ENCODE data around the gene CD74.

The CD74 gene

GRCh38 chr5:150409638-150410523, 2.8 kb downstream of the CD74 start:
- no peak for DNase-seq (ENCODE audit: low read depth in 2 of 2)

DNA sequence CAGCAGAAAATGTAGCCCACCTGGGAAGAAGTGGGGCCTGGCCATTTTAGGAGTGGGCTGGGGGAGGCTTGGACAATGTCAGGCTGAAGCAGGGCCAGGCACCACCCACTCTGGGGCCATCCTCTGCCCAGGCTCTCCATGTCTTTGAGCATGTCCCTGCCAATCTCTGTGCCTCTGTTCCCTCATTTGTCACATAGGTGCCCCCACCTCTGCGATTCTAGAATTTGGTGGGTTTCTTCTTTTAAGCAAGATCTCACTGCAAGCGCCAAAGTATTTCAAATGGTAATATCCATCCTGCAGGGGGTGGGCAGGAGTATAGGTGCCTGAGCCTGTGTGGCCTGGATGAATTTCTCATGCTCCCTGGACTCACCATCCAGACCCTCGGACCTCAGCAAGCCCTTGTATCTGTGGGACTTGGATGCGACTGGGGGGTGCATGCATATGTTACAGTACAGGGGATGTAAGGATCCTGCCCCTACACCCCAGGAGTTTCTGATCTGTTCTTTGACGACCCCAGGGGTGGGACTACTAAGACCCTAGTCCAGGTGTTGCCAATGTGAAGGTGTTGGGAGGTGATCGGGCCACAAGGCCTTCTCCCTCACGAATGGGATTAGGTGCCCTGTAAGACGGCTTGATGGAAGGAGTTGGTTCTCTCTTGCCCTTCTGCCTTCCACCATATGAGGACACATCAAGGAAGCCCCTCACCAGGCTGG, 4.3 kb downstream of the CD74 start:
- DNase-seq (ENCODE audit: low read depth in 2 of 2), result no peak

DNA sequence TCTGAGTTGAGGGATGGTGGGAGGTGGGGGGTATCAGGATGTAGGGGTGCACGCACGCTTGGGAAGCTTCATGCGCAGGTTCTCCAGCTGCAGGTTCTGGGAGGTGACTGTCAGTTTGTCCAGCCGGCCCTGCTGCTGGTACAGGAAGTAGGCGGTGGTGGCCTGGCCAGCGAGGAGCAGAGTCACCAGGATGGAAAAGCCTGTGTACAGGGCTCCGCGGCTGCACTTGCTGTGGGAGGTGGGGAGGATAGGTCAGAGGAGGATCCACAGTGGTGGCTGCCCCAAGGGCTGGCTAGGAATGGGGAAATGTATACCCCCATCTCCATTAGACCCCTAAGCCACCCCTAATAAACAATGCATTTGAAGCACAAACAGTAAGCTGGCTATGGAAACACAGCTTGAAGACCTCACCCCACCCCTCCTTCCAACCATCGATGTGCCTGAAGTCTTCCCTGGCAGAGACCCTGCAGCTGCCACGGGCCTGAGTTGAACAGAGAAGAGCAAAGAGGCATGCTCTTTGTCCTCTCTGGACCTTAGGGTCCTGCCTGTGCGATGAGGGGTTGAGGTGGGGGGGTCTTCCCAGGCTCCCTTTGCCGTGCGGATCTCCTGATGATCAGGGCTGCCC, 5.5 kb downstream of the CD74 start:
- no peak for DNase-seq (ENCODE audit: low read depth in 2 of 2)

- DNase-seq (ENCODE audit: low read depth in 2 of 2), result no peak
Measured at GRCh38 chr5:150406723-150407095, 6.0 kb downstream of the CD74 start.

DNA sequence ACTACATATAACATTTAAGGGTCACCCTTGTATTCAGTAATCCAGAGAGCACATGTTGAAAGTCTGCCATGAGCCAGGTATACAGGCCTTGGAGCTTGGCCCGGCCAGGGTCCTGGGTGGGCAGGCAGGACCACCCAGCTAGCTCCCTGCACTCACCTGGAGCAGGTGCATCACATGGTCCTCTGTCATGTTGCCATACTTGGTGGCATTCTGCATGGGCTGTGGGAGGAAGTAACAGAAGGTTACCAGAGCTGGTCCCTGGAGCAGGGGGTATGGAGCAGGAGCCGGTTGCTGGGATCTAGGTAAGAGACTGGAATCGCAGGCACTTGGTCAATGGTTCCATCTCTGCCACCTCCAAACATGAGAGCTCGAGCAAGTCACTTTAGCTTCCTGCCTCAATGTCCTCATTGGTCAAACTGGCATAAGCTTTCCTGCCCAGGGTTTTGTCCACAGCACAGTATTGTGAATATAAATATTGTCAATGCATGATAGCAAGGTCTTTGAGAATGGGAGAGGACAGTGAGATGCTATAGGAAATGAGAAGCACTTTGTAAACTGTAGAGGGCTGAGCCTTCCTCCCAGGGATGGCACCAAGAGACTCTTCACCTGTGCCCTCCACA, 6.5 kb downstream of the CD74 start:
- no peak for DNase-seq (ENCODE audit: low read depth in 2 of 2)

GRCh38 chr5:150404941-150405816, 7.5 kb downstream of the CD74 start:
- DNase-seq (ENCODE audit: low read depth in 2 of 2), result no peak

GRCh38 chr5:150404535-150404934, 8.2 kb downstream of the CD74 start:
- DNase-seq (ENCODE audit: low read depth in 2 of 2), result no peak

DNA sequence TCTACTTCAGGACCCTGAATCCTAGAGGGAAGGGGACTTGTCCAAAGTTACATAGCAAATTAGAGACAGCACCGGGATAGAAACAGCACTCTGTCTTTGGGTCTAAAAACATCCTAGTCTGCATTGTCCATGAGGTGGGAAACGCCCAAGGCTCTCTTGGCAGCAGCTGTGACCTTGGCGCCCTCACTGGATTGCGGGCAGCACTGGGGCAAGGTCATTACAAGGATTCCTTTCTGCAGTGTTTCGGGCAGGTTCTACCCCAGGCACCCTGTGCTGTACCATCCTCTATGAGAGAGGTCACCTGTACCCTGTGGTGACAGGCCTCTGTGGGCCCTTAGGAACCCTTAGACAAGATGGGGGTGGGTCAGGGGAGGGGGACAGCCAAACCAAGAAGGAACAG, 8.6 kb downstream of the CD74 start:
- no peak for DNase-seq (ENCODE audit: low read depth in 2 of 2)

- DNase-seq (ENCODE audit: low read depth in 2 of 2), result no peak
Measured at GRCh38 chr5:150402901-150403342, 9.8 kb downstream of the CD74 start.

DNA sequence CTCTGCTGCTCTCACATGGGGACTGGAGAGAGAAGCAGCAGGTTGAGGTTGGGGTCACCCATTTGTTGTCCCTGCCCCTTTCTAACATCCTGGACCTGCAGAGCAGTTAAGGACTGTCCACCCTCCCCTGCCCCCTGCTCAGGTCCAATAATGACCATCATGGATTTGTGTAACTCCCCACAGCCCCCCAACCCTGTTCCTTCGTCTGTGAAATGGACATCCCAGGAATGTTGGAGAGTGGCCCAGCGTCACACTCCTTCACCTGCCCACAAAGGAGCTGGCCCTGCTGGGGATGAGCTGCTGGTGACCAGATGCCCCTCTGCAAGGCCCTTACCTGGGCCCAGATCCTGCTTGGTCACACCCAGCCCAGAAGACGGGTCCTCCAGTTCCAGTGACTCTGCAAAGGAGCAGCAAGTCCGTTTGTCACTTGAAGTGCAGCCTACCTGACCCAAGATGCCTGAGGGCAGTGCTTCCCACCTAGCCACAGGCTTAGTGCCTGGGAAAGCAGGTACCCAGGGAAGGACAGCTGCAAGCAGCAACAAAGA, 10.4 kb downstream of the CD74 start:
- no peak for DNase-seq (ENCODE audit: low read depth in 2 of 2)

DNA sequence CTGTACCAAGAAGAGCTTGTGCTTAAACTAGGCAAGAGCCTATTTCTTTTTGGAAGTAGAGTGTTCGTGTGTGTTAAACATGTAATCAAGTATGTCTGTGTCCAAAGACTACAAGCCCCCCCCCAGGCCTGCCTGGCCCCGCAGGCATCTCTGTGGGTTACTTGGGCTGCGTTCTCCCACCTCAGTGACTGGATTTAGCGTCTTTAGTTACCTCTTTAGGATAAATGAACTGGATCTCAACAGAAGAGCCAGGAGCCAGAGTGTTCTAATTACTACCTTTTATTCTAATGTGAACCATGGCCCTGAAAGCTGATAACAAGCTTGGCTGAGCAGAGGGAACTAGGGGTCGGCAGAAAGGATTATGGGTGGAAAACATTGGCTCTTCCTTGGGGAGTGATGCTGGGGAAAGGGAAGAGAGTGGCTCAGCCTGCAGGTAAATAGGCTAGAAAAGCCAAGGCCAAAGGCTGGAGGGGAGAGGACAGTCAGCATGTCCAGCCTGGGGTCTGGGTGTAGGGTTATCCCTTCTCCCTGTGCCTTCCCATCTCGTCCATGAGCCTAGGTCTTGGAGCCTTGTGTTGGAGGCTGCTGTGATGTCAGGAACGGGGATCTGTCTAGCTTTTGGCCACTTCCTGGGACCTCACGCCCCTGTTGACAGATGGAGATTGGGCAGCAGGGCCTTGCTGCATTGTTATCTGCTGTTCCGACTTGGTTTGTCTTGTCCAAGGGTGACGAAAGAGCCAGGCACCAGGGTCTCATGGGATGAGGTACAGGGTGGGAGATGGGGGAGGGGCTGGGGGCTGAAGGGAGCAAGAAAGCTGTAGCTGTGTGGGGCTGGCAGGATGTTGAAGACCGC, 11.1 kb downstream of the CD74 start:
- DNase-seq (ENCODE audit: low read depth in 2 of 2), result no peak

GRCh38 chr5:150401076-150401375, 11.7 kb downstream of the CD74 start:
- no peak for DNase-seq (ENCODE audit: low read depth in 2 of 2)

DNA sequence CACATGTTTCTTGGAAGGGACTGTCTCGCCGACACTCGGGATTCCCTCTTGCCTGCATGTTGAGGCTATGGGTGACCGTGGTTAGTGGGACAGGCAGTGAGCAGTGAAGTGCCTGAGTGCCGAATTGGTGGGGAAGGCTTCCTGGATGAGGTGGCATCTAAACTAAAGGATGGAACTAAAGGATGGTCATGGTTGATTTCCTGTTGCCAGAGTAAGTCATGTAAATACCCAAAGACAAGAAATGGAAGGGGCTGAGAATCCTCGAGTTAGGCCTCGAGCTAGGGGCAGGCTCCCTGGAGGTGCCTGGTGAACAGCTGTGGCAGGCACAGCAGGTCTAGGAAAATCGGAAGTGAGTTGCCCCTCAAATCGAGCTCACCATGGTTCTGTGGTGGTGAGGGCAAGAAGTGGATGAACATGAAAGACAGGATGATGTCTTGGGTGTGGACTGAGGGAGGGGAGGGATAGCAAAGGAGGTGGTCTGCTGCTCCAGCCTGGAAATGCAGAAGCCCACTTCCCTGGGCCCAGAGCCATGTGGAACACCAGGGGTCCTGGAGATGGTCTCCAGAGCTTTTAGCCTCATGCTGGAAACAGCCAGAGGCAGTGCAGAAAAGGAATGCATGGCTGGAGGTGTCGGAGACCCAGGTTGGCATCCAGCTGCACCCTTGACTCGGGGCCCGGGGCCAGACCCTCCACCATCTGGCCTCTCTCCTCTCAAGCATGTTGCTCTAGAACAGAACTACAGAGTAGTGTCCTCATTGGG, 12.2 kb downstream of the CD74 start:
- no peak for DNase-seq (ENCODE audit: low read depth in 2 of 2)

DNA sequence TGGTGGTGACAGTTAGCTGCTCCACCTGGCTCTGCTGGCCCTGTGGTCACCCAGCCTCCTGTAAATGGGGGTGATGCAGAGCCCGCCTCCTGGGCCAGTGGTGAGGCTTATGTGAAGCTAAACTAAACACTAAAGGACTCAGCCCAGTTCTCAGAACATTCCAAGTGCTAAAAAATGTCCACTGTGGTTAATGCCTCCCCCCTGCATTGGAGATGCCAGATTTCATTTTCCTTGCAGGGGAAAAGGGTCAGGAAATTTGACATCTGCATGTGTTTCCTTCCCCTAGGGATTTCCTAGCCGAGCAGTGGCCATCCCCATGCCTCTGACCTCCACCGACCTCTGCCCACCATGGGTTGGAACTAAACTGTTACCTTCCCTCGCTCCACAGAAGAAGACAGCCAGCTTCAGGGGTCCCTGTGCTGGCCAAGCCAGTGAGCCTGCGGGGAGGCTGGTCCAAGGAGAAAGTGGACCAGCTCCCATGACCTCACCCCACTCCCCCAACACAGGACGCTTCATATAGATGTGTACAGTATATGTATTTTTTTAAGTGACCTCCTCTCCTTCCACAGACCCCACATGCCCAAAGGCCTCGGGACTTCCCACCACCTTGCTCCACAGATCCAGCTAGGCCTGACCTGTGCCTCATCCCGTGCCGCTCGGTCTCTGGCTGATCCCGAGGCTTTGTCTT, 13.0 kb downstream of the CD74 start:
- DNase-seq (ENCODE audit: low read depth in 2 of 2), result no peak

GRCh38 chr5:150398722-150399523, 13.8 kb downstream of the CD74 start:
- no peak for DNase-seq (ENCODE audit: low read depth in 2 of 2)

GRCh38 chr5:150397782-150398721, 14.7 kb downstream of the CD74 start:
- DNase-seq (ENCODE audit: low read depth in 2 of 2), result no peak

Data from stimulated activated CD8-positive, alpha-beta memory T cell treated with anti-CD3 and anti-CD28 coated beads, Interleukin-7, amount 100 ng/mL, for 1 hour (primary cell).